WTC11 (cell line): ENCODE results near the gene CNR2. TPM values are rescaled to one million over a fixed set of nuclear protein-coding genes. Genes with fewer than 3 reads are reported as not detected.

ENCODE experiments used
- ATAC-seq: fragments of 200-7000 bp; cut with Tn5 transposase; 2 replicates; pipeline ENCODE4 v1.10.0; 2021; ENCODE audit warnings: mild to moderate bottlenecking, moderate library complexity
- CTCF ChIA-PET: fragments of 300-600 bp; sonication (Branson Sonifier 250); formaldehyde crosslinking; loops from one replicate; lab custom pipeline; 2021; ENCODE audit warnings: antibody characterized with exemption; lab: Charles Lee
- POLR2A ChIA-PET: fragments of 350-600 bp; sonication (Branson Sonifier 250); formaldehyde crosslinking; loops from one replicate; lab custom pipeline; 2021; ENCODE audit warnings: antibody characterized with exemption; lab: Charles Lee
- DNase-seq: peaks from one replicate; pipeline ENCODE4 v3.0.0; 2021; ENCODE audit warnings: low spot score
- H3K27ac Mint-ChIP-seq: 2 replicates; pipeline ENCODE4 v1.8.0; 2021; ENCODE audit warnings: mixed read lengths
- H3K27me3 Mint-ChIP-seq: 2 replicates; pipeline ENCODE4 v1.8.0; 2021; ENCODE audit warnings: low read depth, mild to moderate bottlenecking, moderate library complexity, mixed read lengths
- H3K36me3 Mint-ChIP-seq: 2 replicates; pipeline ENCODE4 v1.8.0; 2021; ENCODE audit warnings: mixed read lengths
- H3K4me1 Mint-ChIP-seq: 2 replicates; pipeline ENCODE4 v1.8.0; 2022; ENCODE audit warnings: mixed read lengths
- H3K4me3 Mint-ChIP-seq: 2 replicates; pipeline ENCODE4 v1.8.0; 2021; ENCODE audit warnings: mild to moderate bottlenecking, moderate library complexity, mixed read lengths
- H3K9me3 Mint-ChIP-seq: 2 replicates; pipeline ENCODE4 v1.8.0; 2021; ENCODE audit warnings: mixed read lengths
- ATF1 ChIP-seq: sonication (generic); formaldehyde crosslinking; IDR thresholded peaks from 2 replicates; pipeline ENCODE4 v1.8.1; 2023; ENCODE audit warnings: mild to moderate bottlenecking, moderate library complexity, missing genetic modification reagents
- CREB1 ChIP-seq: sonication (generic); formaldehyde crosslinking; IDR thresholded peaks from 2 replicates; pipeline ENCODE4 v1.8.0; 2023; ENCODE audit warnings: mild to moderate bottlenecking, missing genetic modification reagents
- EMX1 ChIP-seq: fragments of 250-450 bp; sonication (Bioruptor Pico); IDR thresholded peaks from 2 replicates; pipeline ENCODE4 v1.8.0; 2021; ENCODE audit warnings: mild to moderate bottlenecking
- HMGXB4 ChIP-seq: sonication (generic); formaldehyde crosslinking; IDR thresholded peaks from 2 replicates; pipeline ENCODE4 v1.8.1; 2023; ENCODE audit warnings: mild to moderate bottlenecking, moderate library complexity, missing genetic modification reagents
- IRF1 ChIP-seq: sonication (generic); formaldehyde crosslinking; IDR thresholded peaks from 2 replicates; pipeline ENCODE4 v1.8.0; 2023; ENCODE audit warnings: missing genetic modification reagents
- JUN ChIP-seq: sonication (generic); formaldehyde crosslinking; IDR thresholded peaks from 2 replicates; pipeline ENCODE4 v1.8.0; 2023; ENCODE audit warnings: mild to moderate bottlenecking, missing genetic modification reagents
- MYBL2 ChIP-seq: sonication (generic); formaldehyde crosslinking; IDR thresholded peaks from 2 replicates; pipeline ENCODE4 v1.8.1; 2023; ENCODE audit warnings: mild to moderate bottlenecking, moderate library complexity, missing genetic modification reagents
- SMAD4 ChIP-seq: sonication (generic); formaldehyde crosslinking; IDR thresholded peaks from 2 replicates; pipeline ENCODE4 v1.8.0; 2022; ENCODE audit warnings: mild to moderate bottlenecking, missing genetic modification reagents
- ZNF232 ChIP-seq: sonication (generic); formaldehyde crosslinking; IDR thresholded peaks from 2 replicates; pipeline ENCODE4 v1.8.0; 2022; ENCODE audit warnings: mild to moderate bottlenecking, missing genetic modification reagents
- ZNF396 ChIP-seq: fragments of 250-450 bp; sonication (Bioruptor Pico); IDR thresholded peaks from 2 replicates; pipeline ENCODE4 v1.8.0; 2021; ENCODE audit warnings: mild to moderate bottlenecking, moderate library complexity, borderline replicate concordance
- ZNF532 ChIP-seq: fragments of 250-450 bp; sonication (Bioruptor Pico); IDR thresholded peaks from 2 replicates; pipeline ENCODE4 v1.9.0; 2021; ENCODE audit warnings: mild to moderate bottlenecking, borderline replicate concordance
- ZNF671 ChIP-seq: fragments of 250-450 bp; sonication (Bioruptor Pico); IDR thresholded peaks from 2 replicates; pipeline ENCODE4 v1.8.0; 2021; ENCODE audit warnings: mild to moderate bottlenecking
- total RNA-seq: library from RNA; stranded (reverse); gene quantifications from 3 replicates; pipeline ENCODE4 v1.2.3, GENCODE V29; 2021
- TF ChIP-seq, protein P1 (sequence below): sonication (generic); formaldehyde crosslinking; IDR thresholded peaks from 2 replicates; pipeline ENCODE4 v1.8.0; 2022; ENCODE audit warnings: missing genetic modification reagents
- TF ChIP-seq, protein P2 (sequence below): sonication (generic); formaldehyde crosslinking; IDR thresholded peaks from 2 replicates; pipeline ENCODE4 v1.8.1; 2022; ENCODE audit warnings: mild to moderate bottlenecking, moderate library complexity, missing genetic modification reagents
- TF ChIP-seq, protein P3 (sequence below): fragments of 250-450 bp; sonication (Bioruptor Pico); IDR thresholded peaks from 2 replicates; pipeline ENCODE4 v1.9.0; 2021; ENCODE audit warnings: moderate library complexity, mild to moderate bottlenecking, inconsistent platforms, borderline replicate concordance

The CNR2 gene
- total RNA-seq, 1 experiment from 2014 or later, result not detected

GRCh38 chr1:23915466-23915865, 2.3 kb upstream of the CNR2 start (continued):
- TF ChIP-seq, protein P1, sequence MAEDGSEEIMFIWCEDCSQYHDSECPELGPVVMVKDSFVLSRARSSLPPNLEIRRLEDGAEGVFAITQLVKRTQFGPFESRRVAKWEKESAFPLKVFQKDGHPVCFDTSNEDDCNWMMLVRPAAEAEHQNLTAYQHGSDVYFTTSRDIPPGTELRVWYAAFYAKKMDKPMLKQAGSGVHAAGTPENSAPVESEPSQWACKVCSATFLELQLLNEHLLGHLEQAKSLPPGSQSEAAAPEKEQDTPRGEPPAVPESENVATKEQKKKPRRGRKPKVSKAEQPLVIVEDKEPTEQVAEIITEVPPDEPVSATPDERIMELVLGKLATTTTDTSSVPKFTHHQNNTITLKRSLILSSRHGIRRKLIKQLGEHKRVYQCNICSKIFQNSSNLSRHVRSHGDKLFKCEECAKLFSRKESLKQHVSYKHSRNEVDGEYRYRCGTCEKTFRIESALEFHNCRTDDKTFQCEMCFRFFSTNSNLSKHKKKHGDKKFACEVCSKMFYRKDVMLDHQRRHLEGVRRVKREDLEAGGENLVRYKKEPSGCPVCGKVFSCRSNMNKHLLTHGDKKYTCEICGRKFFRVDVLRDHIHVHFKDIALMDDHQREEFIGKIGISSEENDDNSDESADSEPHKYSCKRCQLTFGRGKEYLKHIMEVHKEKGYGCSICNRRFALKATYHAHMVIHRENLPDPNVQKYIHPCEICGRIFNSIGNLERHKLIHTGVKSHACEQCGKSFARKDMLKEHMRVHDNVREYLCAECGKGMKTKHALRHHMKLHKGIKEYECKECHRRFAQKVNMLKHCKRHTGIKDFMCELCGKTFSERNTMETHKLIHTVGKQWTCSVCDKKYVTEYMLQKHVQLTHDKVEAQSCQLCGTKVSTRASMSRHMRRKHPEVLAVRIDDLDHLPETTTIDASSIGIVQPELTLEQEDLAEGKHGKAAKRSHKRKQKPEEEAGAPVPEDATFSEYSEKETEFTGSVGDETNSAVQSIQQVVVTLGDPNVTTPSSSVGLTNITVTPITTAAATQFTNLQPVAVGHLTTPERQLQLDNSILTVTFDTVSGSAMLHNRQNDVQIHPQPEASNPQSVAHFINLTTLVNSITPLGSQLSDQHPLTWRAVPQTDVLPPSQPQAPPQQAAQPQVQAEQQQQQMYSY (CRISPR knock-in tag), result no peak
- TF ChIP-seq MYBL2 (CRISPR knock-in tag) (no peak), HMGXB4 (no peak), IRF1 (CRISPR knock-in tag) (no peak), ATF1 (no peak), SMAD4 (CRISPR knock-in tag) (no peak), ZNF232 (CRISPR knock-in tag) (no peak)
- TF ChIP-seq, protein P2, sequence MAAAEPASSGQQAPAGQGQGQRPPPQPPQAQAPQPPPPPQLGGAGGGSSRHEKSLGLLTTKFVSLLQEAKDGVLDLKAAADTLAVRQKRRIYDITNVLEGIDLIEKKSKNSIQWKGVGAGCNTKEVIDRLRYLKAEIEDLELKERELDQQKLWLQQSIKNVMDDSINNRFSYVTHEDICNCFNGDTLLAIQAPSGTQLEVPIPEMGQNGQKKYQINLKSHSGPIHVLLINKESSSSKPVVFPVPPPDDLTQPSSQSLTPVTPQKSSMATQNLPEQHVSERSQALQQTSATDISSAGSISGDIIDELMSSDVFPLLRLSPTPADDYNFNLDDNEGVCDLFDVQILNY (CRISPR knock-in tag), result no peak

- H3K27ac Mint-ChIP-seq, result no peak overlapping the region
- peaks cover 10% of the 10 kb centered on the region for H3K4me1 Mint-ChIP-seq
- H3K9me3 Mint-ChIP-seq, result no peaks in the 10 kb centered on the region
- ATAC-seq, result no peak
- DNase-seq, result no peak
- CTCF ChIA-PET, result interaction anchor here (3.5 kb wide), 1 partner anchor 106 kb away, joined by 98 read pairs; no protein-coding TSS in a partner anchor
- H3K36me3 Mint-ChIP-seq, result no peaks in the 10 kb centered on the region
- no peak overlapping the region for H3K4me3 Mint-ChIP-seq
- POLR2A ChIA-PET, result no interaction called here
- H3K27me3 Mint-ChIP-seq, result peaks cover 6% of the 10 kb centered on the region; the same call in 1 of the 2 replicates
- TF ChIP-seq, protein P3, sequence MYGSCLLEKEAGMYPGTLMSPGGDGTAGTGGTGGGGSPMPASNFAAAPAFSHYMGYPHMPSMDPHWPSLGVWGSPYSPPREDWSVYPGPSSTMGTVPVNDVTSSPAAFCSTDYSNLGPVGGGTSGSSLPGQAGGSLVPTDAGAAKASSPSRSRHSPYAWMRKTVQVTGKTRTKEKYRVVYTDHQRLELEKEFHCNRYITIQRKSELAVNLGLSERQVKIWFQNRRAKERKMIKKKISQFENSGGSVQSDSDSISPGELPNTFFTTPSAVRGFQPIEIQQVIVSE (CRISPR knock-in tag), result no peak
- TF ChIP-seq JUN, result no peak
- TF ChIP-seq ZNF396, result no peak
- TF ChIP-seq EMX1 (CRISPR knock-in tag), result no peak
- no peak for TF ChIP-seq ZNF232 (CRISPR knock-in tag)
- no peak for TF ChIP-seq ZNF532
- TF ChIP-seq ZNF671, result no peak
- TF ChIP-seq CREB1 (CRISPR knock-in tag), result no peak
- TF ChIP-seq, all 79 proteins: peak for 0
Measured at GRCh38 chr1:23914921-23915320, 1.8 kb upstream of the CNR2 start.
